ENCODE data around the gene IRF3.

IRF3 gene

DNA sequence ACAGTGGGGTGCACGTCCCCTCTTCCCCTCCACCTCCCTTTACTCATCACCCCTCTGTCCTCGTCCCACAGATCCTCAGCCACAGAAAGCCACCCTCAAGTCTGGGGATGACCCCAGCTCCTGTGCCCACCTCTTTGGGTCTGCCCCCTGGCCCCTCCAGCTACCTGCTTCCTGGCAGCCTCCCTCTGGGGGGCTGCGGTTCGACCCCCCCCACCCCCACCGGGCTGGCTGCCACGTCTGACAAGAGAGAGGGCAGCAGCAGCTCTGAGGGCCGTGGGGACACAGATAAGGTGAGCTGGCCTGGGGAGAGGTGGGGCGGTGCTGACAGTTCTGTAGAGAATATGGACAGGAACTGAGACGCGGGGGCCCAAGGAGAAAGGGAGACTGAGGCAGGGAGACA lies 11.1 kb downstream of the IRF3 start:
- DNase-seq (ENCODE audit: low read depth), result no peak
- TF ChIP-seq CTCF (IDR thresholded peaks at IDR 0.05; ENCODE audit: insufficient read depth, low read depth, low read length, missing control alignments), result no peak
- H3K4me3 ChIP-seq (ENCODE audit: low read length), result no peak overlapping the region

DNA sequence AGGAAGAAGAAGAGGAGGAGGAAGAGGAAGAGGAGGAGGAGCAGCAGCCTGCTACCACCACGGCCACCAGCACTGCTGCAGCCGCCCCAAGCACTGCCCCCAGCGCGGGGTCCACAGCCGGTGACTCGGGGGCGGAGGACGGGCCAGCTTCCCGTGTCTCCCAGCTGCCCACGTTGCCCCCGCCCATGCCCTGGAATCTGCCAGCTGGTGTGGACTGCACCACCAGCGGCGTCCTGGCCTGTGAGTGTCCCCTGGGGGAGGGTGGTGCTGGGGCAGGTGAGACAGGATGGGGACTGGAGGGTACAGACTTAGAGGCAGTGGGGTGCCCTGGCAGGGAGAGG lies 12.2 kb downstream of the IRF3 start:
- H3K4me3 ChIP-seq (ENCODE audit: low read length), result no peak overlapping the region
- no peak for TF ChIP-seq CTCF (IDR thresholded peaks at IDR 0.05; ENCODE audit: insufficient read depth, low read depth, low read length, missing control alignments)
- DNase-seq (ENCODE audit: low read depth), result no peak

DNA sequence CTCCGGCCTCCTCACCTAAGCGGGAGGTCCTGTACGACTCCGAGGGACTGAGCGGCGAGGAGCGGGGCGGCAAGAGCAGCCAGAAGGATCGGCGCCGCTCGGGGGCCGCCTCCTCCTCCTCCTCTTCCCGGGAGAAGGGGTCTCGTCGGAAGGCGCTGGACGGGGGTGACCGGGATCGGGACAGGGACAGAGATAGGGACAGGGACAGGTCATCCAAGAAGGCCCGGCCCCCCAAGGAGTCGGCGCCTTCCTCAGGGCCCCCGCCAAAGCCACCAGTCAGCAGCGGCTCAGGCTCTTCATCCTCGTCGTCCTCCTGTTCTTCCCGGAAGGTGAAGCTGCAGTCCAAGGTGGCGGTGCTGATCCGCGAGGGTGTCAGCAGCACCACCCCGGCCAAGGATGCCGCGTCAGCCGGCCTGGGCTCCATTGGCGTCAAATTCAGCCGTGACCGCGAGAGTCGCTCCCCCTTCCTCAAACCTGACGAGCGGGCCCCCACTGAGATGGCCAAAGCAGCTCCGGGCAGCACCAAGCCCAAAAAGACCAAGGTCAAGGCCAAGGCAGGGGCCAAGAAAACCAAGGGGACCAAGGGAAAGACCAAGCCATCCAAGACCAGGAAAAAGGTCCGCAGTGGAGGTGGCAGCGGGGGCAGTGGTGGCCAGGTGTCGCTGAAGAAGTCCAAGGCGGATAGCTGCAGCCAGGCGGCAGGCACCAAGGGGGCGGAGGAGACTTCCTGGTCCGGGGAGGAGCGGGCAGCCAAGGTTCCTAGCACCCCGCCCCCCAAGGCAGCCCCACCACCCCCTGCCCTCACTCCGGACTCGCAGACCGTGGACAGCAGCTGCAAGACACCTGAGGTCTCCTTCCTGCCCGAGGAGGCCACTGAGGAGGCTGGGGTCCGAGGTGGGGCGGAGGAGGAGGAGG lies 12.8 kb downstream of the IRF3 start:
- no peak for DNase-seq (ENCODE audit: low read depth)
- no peak for TF ChIP-seq CTCF (IDR thresholded peaks at IDR 0.05; ENCODE audit: insufficient read depth, low read depth, low read length, missing control alignments)
- H3K4me3 ChIP-seq (ENCODE audit: low read length), result no peak overlapping the region

DNA sequence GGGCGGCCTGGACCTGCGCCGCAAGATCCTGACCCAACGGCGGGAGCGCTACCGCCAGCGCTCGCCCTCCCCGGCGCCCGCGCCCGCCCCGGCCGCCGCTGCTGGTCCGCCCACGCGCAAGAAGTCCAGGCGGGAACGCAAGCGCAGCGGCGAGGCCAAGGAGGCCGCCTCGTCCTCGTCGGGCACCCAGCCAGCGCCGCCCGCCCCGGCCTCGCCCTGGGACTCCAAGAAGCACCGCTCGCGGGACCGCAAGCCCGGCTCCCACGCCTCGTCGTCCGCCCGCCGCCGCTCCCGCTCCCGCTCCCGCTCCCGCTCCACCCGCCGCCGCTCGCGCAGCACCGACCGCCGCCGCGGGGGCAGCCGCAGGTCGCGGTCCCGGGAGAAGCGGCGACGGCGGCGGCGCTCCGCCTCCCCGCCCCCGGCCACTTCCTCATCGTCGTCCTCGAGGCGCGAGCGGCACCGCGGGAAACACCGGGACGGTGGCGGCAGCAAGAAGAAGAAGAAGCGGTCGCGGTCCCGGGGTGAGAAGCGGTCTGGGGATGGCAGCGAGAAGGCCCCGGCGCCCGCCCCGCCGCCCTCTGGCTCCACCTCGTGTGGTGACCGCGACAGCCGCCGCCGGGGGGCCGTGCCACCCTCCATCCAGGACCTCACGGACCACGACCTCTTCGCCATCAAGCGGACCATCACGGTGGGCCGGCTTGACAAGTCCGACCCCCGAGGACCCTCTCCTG lies 13.7 kb downstream of the IRF3 start:
- H3K4me3 ChIP-seq (ENCODE audit: low read length), result no peak overlapping the region
- TF ChIP-seq CTCF (IDR thresholded peaks at IDR 0.05; ENCODE audit: insufficient read depth, low read depth, low read length, missing control alignments), result no peak

DNA sequence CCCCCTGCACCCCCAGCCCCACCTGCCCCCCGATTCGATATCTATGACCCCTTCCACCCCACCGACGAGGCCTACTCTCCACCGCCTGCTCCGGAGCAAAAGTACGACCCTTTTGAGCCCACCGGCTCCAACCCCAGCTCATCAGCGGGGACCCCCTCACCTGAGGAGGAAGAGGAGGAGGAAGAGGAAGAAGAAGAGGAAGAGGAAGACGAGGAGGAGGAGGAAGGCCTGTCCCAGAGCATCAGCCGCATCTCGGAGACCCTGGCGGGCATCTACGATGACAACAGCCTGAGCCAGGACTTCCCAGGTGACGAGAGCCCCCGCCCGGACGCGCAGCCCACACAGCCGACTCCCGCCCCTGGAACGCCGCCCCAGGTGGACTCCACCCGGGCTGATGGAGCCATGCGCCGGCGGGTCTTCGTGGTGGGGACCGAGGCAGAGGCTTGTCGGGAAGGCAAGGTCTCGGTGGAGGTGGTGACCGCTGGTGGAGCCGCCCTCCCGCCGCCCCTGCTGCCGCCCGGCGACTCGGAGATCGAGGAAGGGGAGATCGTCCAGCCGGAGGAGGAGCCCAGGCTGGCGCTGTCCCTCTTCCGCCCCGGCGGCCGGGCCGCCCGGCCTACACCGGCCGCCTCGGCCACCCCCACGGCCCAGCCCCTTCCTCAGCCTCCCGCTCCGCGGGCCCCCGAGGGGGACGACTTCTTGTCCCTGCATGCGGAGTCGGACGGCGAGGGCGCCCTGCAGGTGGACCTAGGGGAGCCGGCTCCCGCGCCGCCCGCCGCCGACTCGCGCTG lies 14.4 kb downstream of the IRF3 start:
- no peak for TF ChIP-seq CTCF (IDR thresholded peaks at IDR 0.05; ENCODE audit: insufficient read depth, low read depth, low read length, missing control alignments)
- DNase-seq (ENCODE audit: low read depth), result no peak
- H3K4me3 ChIP-seq (ENCODE audit: low read length), result no peak overlapping the region

More for the DNA sequence above, 13.7 kb downstream of the IRF3 start:
- DNase-seq (ENCODE audit: low read depth), result no peak

DNA sequence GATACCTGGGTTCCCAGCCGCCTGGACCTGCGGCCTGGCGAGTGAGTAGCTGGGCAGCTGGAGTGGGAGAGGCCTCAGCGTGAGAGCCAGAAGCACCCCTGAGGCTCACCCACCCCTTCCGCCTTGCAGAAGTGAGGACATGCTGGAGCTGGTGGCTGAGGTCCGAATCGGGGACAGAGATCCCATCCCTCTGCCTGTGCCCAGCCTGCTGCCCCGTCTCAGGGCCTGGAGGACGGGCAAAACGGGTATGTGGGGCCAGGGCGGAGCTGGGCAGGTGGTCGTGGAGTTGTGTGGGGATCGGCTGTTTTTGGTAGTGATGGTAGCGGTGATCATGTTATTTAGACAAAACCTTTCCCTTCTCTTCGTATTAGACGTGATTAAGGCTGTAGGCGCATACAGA lies 19.1 kb downstream of the IRF3 start:
- no peak for DNase-seq (ENCODE audit: low read depth)
- no peak overlapping the region for H3K4me3 ChIP-seq (ENCODE audit: low read length)
- TF ChIP-seq CTCF (IDR thresholded peaks at IDR 0.05; ENCODE audit: insufficient read depth, low read depth, low read length, missing control alignments), result no peak

Data from epithelial cell of esophagus (primary cell).